Measurements from ENCODE around the gene THADA.
"Not testable (repeated sequence)": the region's sequence is repeated elsewhere in the genome, so short reads cannot be mapped to it uniquely, and the experiment has no call there.

THADA gene

GRCh38 chr2:43605079-43605655 is 9.3 kb upstream of the THADA start:
- peak in 17 of 56 donors; percentile 3 to 51 (median 14) for DNase-seq

GRCh38 chr2:43604674-43605073 is 8.8 kb upstream of the THADA start:
- DNase-seq = no peak

DNA sequence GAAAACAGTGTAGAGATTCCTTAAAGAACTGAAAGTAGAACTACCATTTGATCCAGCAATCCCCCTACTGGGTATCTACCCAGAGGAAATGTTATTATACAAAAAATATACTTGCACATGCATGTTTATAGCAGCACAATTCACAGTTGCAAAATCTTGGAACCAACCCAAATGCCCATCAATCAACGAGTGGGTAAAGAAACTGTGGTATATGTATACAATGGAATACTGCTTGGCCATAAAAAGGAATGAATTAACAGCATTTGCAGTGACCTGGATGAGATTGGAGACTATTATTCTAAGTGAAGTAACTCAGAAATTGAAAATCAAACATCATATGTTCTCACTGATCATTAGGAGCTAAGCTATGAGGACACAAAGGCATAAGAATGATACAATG is 4.8 kb upstream of the THADA start:
- not testable (repeated sequence) for DNase-seq

GRCh38 chr2:43594875-43595274 is 963 bp downstream of the THADA start:
- DNase-seq = no peak

DNA sequence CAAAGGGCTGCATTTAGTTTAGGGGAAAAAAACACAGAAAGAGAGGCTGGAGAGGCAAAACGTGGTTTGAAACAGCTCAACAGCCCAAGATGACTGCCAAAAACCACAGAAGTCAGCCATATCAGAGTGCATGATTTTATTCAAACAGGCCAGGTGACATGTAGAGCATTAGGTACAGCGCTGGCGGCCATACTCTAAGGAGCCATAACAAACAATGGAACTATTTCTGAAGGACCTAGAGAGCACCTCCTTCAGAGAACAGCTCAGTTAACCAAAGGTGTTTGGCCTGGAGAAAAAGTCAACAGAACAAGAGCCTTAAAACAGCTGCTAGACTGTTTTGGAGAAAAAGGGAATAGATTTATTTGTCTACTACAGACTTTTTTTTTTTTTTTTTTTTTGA is 2.6 kb downstream of the THADA start:
- no peak for DNase-seq

GRCh38 chr2:43592443-43592842 is 3.4 kb downstream of the THADA start:
- DNase-seq = no peak

DNA sequence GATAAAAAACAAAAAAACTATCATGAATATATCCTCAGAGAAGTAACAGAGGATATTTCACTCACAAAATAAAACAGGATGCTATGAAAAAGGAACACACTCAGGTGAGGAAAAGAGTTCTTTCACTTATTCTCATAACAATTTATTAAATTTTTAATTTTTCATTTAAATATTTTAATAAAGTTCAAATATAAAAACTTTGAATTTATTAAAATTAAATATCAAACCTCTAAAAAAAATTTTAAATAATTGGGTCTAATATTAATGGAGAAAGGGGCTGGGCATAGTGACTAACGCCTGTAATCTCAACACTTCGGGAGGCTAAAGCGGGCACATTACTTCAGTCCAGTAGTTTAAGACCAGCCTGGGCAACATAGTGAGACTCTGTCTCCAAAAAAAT is 10.1 kb downstream of the THADA start:
- no peak for DNase-seq

GRCh38 chr2:43579275-43579981 is 16.4 kb downstream of the THADA start:
- DNase-seq = no peak

DNA sequence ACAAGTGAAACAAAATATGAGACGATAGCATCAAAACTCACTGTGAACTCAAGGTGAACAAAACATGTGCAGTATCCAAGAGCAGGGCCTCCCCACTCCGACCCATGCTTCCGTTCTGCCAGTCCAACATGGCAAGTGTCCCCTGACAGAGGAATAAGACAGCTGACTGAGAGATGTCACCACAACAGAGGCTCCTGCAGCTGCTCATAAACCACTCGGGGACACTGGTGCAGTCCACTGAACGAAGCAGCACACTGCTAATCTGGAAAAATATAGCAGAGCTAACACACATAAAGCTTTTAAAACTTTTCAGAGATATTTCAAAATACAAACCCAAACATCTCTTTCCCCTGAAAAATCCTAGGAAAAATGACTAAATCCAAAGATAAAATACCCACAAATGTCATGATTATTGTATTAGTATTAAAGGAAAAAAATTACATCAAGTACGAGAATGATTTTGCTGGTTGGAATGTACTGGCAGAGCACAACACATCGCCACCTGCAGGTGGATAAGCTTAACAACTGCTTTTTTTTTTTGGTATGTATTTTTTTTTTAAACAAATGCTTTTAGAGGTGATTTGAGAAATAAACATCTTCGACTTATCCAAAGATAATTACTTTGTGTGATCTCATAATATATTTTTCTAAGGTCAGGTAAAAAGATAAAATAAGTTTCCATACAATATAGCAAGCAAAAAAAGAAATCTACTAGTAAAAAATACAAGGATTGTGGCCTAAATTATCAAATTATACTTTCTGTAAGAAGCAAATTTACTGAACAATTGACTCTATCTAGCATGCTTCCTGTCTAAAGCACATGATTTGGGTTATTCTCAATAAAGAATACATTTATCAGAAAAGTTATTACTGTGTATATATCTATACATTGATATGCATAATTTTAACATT is 18.6 kb downstream of the THADA start:
- DNase-seq = peak in 5 of 56 donors; percentile 0 to 26 (median 3)

- DNase-seq = no peak
Observed at GRCh38 chr2:43572244-43572643, 23.6 kb downstream of the THADA start.

GRCh38 chr2:43569921-43570320 is 25.9 kb downstream of the THADA start:
- DNase-seq = no peak

DNA sequence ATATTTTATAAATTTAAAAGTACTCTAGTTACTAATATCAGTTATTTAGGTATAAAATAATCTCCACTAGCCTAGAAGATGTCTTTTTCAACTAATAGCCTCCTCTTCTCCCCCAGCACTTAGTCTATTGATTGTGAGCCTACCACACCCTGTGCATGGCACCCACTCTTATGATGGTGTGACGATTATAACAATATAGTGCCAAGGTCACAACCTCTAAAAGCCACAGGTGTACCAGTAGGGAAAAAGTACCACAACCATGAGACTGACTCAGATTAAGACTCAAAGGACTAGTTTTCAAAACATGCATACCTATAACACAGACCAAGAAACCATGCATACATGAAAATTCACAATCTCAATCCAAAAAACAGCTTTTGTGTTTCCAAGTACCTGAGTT is 27.6 kb downstream of the THADA start:
- no peak for DNase-seq

- no peak for DNase-seq
Observed at GRCh38 chr2:43566461-43566729, 29.4 kb downstream of the THADA start.

- DNase-seq = no peak
Observed at GRCh38 chr2:43563679-43564078, 32.2 kb downstream of the THADA start.

GRCh38 chr2:43560231-43560547 is 35.6 kb downstream of the THADA start:
- no peak for DNase-seq

GRCh38 chr2:43559391-43560230 is 36.2 kb downstream of the THADA start:
- no peak for DNase-seq

DNA sequence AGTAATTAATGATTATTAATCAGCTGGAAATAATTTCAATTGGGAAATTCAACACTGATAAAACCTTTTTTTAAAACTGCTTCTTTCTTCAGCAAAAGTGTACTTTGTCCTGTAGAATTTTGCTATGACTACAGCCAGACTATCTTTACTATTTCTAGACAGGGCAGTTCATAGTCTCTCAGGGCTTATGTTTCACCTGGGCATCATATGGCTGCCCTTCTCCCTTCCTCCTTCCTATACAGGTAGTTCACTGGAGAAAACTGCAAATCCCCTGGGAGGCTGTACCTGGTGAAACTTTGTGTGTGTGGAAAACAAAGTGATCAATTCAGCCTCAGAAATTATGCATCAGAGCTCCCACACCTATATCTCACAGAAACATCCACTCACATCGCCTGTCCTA is 38.6 kb downstream of the THADA start:
- no peak for DNase-seq

- no peak for DNase-seq
Observed at GRCh38 chr2:43556256-43556655, 39.6 kb downstream of the THADA start.

DNA sequence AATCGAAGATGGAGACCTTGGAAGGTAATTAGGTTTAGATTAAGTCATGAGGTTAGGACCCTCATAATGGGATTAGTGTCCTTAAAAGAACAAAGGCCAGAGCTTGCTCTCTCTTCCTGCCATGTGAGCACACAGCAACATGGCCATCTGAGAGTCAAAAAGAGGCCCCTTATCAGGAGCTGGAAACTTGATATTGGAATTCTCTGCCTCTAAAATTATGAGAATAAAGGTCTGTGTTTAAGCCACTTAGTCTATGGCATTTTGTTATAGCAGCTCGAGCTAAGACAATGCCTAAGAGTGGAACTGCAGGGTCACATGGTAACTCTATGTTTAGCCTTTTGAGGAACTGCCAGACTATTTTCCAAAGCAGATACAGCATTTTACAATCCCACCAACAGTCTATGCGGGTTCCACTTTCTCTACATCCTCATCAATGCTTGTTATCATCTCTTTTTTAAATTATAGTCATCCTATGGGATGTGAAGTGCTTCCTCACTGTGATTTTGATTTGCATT is 42.4 kb downstream of the THADA start:
- DNase-seq = no peak

DNA sequence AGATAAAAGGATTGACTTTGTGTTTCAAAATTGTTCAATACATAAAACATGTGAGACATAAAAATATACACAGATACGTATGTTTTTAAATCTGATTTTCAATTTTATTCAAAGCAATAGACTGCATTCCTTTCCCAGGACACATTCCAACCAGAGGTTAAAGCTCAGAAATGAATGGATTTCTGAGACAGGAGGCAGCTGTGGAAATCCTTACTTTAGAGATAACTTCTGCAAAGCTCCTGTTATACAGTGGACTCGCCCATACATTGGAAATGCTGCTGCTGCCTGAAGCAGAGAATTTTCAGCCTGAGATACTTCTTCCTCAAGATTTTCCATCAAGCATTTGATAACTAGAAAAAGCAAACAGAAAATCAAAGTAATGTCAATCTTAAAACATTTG is 43.8 kb downstream of the THADA start:
- DNase-seq = no peak

DNA sequence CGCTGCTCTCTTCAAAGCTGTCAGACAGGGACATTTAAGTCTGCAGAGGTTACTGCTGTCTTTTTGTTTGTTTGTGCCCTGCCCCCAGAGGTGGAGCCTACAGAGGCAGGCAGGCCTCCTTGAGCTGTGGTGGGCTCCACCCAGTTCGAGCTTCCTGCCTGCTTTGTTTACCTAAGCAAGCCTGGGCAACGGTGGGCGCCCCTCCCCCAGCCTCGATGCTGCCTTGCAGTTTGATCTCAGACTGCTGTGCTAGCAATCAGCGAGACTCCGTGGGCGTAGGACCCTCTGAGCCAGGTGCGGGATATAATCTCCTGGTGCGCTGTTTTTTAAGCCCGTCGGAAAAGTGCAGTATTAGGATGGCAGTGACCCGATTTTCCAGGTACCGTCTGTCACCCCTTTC is 47.5 kb downstream of the THADA start:
- not testable (repeated sequence) for DNase-seq
